Hepatocyte (in vitro differentiated cells): ENCODE measurements around the gene SOX10.

Experiments
- EZH2 ChIP-seq: fragments of 200-600 bp; sonication (generic); IDR thresholded peaks from 2 replicates; pipeline ENCODE4 v1.6.1; 2016; ENCODE audit warnings: antibody characterized with exemption, mild to moderate bottlenecking, borderline replicate concordance
- EZH2phosphoT487 ChIP-seq: fragments of 200-600 bp; sonication (generic); IDR thresholded peaks from one replicate; pipeline ENCODE4 v1.6.1; 2018; ENCODE audit warnings: antibody characterized with exemption, mild to moderate bottlenecking, low read depth, moderate library complexity; ENCODE audit not compliant: unreplicated experiment, severe bottlenecking
- TF ChIP-seq, protein P1 (sequence below): fragments of 200-600 bp; sonication (generic); IDR thresholded peaks from 2 replicates; pipeline ENCODE4 v1.5.1; 2016; ENCODE audit warnings: antibody characterized with exemption, mild to moderate bottlenecking; ENCODE audit not compliant: poor library complexity

DNA sequence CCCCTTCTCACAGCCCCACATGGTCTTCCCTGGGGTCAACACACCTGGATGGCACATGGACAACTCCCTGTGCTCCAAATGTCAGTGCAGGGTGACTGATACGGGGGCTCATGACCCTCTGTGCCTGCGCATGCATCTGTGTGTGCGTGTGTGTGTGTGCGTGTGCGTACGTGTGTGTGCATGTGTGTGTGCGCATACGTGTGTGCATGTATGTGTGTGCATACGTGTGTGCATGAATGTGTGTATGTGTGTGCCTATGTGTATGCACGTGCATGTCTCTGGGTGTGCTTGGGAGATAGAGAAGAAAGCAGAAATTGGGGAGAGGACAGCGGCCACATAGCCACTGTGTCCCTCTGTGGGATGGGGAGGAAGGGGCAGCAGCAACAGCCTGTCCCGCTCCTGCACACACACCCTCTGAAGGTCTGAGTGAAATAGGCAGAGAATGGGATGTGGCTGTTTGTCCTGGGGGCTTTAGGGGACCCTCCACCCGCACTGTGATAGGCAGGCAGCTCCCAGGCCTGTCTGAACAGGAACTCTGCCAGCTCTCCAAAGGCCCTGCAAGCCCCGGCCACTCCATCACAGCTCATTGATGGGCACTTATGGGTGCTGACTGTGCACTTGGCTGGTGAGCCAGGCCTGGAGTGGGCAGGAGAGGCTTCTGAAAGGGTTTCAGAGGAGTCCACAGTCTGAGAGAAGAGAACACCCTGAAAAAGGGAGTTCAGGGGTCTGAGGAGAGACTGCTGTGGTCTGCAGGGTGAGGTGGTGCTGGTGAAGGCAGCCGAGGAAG lies 44.2 kb upstream of the SOX10 start:
- TF ChIP-seq EZH2 (no peak), EZH2phosphoT487 (no peak)
- TF ChIP-seq, protein P1, sequence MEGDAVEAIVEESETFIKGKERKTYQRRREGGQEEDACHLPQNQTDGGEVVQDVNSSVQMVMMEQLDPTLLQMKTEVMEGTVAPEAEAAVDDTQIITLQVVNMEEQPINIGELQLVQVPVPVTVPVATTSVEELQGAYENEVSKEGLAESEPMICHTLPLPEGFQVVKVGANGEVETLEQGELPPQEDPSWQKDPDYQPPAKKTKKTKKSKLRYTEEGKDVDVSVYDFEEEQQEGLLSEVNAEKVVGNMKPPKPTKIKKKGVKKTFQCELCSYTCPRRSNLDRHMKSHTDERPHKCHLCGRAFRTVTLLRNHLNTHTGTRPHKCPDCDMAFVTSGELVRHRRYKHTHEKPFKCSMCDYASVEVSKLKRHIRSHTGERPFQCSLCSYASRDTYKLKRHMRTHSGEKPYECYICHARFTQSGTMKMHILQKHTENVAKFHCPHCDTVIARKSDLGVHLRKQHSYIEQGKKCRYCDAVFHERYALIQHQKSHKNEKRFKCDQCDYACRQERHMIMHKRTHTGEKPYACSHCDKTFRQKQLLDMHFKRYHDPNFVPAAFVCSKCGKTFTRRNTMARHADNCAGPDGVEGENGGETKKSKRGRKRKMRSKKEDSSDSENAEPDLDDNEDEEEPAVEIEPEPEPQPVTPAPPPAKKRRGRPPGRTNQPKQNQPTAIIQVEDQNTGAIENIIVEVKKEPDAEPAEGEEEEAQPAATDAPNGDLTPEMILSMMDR = no peak
